NCI-H128 (cell line): ENCODE data around the gene PTPRE.

Experiments
- DNase-seq: peaks from one replicate; lab custom pipeline; 2025; ENCODE audit not compliant: unreplicated experiment; lab: John Stamatoyannopoulos, UW

Gene PTPRE, protein sequence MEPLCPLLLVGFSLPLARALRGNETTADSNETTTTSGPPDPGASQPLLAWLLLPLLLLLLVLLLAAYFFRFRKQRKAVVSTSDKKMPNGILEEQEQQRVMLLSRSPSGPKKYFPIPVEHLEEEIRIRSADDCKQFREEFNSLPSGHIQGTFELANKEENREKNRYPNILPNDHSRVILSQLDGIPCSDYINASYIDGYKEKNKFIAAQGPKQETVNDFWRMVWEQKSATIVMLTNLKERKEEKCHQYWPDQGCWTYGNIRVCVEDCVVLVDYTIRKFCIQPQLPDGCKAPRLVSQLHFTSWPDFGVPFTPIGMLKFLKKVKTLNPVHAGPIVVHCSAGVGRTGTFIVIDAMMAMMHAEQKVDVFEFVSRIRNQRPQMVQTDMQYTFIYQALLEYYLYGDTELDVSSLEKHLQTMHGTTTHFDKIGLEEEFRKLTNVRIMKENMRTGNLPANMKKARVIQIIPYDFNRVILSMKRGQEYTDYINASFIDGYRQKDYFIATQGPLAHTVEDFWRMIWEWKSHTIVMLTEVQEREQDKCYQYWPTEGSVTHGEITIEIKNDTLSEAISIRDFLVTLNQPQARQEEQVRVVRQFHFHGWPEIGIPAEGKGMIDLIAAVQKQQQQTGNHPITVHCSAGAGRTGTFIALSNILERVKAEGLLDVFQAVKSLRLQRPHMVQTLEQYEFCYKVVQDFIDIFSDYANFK

DNA sequence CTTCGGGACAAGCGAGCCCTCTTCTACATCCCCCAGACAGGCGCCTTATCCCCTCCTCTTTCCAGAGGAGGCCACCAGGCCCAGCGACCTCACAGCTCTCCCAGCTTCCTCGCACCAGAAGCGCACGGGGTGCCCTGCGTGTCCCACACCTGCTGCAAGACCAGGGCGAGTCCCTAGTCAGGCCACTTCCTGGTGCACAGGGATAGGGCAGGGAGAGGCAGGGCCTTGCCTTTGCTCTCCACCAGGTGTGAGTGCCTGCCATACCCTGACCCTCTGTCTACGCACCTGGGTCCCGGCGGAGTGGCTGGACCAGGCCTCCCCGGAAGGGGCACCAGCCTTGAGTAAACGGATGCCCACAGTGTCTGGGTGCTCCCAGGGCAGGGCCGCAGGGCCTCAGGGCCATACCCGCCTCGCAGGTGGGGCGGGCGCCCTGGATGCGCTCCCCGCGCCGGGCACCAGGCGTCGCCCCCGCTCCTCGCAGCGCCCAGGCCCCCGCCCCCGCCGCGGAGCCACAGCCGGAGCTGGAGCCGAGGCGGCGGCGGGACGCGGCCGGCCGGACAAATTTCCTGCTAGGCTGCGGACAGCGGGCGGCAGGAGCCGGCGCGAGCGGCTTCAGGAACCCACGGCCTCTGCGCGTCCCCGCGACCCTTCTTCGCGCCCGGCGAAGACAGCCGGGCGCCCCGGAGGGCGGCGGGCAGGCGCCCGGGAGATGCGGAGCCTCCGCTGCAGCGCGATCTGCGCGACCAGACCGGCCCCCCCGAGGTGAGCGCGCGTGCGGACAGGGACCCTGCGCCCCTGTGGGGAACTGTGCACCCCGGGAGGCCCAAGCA is at the start of gene PTPRE:
TSS of gene PTPRE (plus strand) at position 556 of the 830 bp plus-strand sequence. CDS start 133,779 bp downstream, outside the sequence.
- no peak for DNase-seq

GRCh38 chr10:127860592-127860991 is 46.3 kb upstream of the PTPRE start:
- no peak for DNase-seq

GRCh38 chr10:127863231-127863825 is 43.6 kb upstream of the PTPRE start:
- DNase-seq, result no peak

- no peak for DNase-seq
Measured at GRCh38 chr10:127866276-127867013, 40.5 kb upstream of the PTPRE start.

DNA sequence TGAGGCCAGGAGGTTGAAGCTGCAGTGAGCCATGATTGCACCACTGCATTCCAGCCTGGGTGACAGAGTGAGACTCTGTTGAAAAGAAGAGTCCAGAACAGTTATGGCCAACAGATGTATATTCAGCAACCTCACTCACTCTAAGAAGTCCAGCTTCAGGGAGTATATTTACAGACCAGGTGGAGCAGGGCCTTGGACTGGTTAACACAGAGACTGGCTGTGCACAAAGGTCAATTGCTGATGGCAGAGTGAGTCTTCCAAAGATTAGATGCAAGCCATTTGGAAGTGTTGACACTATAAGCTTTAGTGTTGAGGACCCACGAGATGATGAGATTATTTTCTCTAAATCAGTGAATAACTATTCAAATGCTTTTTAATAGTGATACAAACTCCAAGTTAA is 39.1 kb upstream of the PTPRE start:
- DNase-seq, result no peak

DNA sequence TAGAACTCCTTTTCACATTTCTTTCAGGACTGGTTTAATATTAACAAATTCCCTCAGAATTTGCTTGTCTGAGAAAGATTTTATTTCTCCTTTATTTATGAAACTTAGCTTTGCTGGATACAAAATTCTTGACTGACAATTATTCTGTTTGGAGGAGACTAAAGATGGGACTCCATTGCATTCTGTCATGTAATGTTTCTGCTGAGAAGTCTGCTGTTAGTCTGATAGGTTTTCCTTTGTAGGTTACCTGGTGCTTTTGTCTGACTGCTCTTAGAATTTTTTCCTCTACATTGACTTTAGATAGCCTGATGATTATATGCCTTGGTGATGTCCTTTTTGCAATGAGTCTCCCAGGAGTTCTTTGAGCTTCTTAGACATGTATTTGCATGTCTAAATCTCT is 37.6 kb upstream of the PTPRE start:
- DNase-seq, result no peak

- no peak for DNase-seq
Measured at GRCh38 chr10:127871631-127872010, 35.3 kb upstream of the PTPRE start.

- DNase-seq, result no peak
Measured at GRCh38 chr10:127872011-127872761, 34.7 kb upstream of the PTPRE start.

- no peak for DNase-seq
Measured at GRCh38 chr10:127872871-127873600, 33.9 kb upstream of the PTPRE start.

DNA sequence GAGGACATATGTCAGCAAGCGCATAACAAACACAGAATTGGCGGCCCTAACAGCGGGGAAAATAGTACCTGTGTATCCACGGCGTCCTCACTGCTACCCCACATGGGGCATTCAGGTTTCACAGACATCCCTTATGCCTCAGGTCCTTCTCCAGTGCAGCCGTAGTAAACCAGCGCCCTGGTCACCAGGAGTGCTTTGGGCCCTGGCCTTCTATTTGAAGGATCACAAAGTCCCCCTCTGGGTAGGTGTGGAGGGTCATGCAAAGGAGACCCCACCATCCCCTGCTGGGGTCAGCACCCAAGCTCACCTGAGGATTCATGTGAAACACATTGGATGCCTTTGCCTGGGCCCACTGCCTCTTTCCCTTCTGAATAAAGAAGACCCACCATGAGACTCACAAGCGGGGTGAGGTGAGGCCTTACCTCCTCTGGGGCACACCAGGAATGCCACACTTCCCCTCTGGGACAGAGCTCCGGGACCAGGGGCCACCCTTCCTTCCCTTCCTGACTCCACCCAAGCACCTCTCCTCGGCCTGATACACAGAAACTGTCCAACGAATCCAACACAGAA is 32.9 kb upstream of the PTPRE start:
- no peak for DNase-seq

- no peak for DNase-seq
Measured at GRCh38 chr10:127874671-127875448, 32.0 kb upstream of the PTPRE start.

- DNase-seq, result no peak
Measured at GRCh38 chr10:127875449-127875765, 31.5 kb upstream of the PTPRE start.

DNA sequence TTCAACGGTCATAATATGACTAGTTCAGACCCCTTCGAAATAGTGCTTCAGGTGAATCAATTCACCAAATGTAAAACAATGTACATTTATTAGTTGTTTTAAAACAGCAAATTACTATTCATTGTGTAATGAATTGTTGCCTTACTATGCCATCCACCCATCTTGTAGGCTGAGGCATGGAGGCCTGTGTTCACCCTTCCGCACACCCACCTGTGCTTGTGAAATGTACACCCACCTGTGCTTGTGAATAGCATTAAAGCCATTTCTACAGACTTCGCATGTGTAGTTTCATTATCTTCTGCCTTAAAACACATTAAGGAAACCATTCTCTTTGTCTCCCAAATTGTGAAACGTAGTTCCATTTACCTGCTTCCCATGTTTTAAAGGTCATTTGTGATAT is 31.0 kb upstream of the PTPRE start:
- DNase-seq, result no peak

DNA sequence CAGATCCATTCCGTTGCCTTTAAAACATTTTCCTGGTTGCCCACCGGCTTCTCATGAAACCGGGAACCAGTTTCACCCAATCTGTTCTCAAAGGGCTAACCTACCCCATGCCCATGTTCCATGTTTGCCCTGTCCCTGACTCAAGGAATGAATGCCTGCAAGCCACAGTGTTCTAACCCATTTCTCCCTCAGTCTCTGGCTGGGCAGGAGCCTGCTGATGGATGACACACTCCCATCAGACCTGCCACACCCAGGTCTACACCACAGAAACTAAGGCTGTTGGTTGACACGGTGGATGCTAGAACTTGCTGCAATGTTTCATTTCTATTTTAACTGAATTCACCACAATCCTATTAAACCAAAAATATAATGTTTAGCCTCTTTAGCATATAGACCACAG is 29.8 kb upstream of the PTPRE start:
- DNase-seq, result no peak

DNA sequence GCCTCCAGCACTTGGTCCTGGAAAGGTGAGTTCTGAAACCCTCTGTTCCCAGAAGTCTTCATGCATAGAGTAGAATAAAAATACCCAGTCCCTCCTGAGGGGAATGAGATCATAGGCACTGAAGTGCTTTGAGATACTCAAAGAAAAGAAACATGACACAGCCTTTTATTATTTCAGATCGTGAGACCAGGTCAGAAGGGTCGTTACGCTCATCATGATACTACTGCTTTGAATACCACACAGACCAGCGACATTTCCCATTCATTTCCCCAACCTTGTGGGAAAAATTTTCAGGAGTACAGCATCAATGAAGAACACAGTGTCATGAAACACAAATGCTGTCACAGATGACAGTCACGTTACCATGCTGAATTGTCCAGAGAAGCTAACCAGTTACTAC is 29.2 kb upstream of the PTPRE start:
- no peak for DNase-seq

GRCh38 chr10:127878475-127879055 is 28.3 kb upstream of the PTPRE start:
- DNase-seq, result no peak

DNA sequence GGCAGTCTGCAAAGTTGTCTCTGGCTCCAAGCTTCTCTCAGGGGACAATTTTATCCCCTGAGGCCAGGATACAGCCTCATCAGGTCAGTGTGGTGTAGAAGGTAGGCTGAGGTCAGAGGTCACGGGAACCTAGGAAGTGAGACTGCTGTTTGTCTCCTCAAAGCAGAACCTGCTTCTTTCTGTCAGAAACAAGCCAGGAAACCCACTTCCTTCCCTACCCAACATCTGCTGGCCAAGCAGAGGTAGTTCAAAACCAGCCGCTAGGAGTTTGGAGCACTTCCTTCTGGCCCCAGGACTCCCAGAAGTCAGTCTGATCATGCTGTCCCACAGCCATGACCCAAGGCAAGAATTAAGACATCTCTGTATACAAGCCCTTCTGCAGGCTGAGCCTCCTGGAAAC is 26.3 kb upstream of the PTPRE start:
- no peak for DNase-seq

DNA sequence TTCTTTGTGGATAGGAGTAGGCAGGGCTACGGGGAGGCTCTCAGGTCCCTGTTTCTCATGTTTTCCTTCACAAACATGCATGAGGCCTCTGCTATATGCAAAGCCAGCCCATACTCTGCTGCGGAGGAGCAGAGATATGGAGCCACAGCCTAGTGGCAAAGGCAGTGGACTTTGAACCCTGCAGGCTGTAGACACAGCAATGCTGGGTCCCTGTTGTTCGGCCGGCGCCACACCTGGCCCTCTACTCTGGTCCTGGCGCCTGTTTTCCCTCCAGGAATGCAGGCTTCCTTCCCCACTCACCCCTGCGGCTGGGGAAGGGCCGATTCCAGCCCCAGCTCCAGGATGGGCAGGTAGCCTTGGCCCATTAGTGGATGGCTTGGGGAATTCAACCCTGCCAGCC is 25.6 kb upstream of the PTPRE start:
- no peak for DNase-seq
